Stomach (tissue), 4 donors: Measurements from ENCODE around the gene DPEP2NB.

ENCODE experiments used
- CTCF ChIP-seq, 7 experiments: fragments of 450-650 bp in 4 of 7; fragments of 200-600 bp in 3 of 7; sonication (generic) in 3 of 7; IDR thresholded peaks; one replicate each; pipeline ENCODE4 v1.5.1; 2016 to 2019; ENCODE audit warnings: antibody characterized with exemption in 7 of 7, control low read depth in 2 of 7, mild to moderate bottlenecking in 1 of 7
- EP300 ChIP-seq: sonication (generic); formaldehyde crosslinking; IDR thresholded peaks from one replicate; pipeline ENCODE4 v1.6.1; 2017; ENCODE audit warnings: antibody characterized with exemption
- POLR2A ChIP-seq, 4 donors: fragments of 450-650 bp; IDR thresholded peaks; one replicate each; pipeline ENCODE4 v1.6.1; 2016; ENCODE audit warnings: antibody characterized with exemption in 4 of 4, control low read depth in 2 of 4, mild to moderate bottlenecking in 1 of 4, moderate library complexity in 1 of 4
- POLR2AphosphoS5 ChIP-seq, 3 donors: sonication (generic); formaldehyde crosslinking; IDR thresholded peaks; one replicate each; pipeline ENCODE4 v1.6.1; 2016; ENCODE audit warnings: antibody characterized with exemption in 3 of 3

GRCh38 chr16:67987460-67988160 lies 28.1 kb downstream of the DPEP2NB start:
- TF ChIP-seq CTCF (IDR thresholded peaks at IDR 0.05) (no peak), POLR2AphosphoS5 (IDR thresholded peaks at IDR 0.05) (no peak), POLR2A (IDR thresholded peaks at IDR 0.05) (no peak), EP300 (no peak)
